IPS-18c (cell line): Measurements from ENCODE around the gene PTPRD.

Experiments used
- H3K4me3 ChIP-seq: 2 replicates; pipeline ENCODE4 v1.7.0; 2013; ENCODE audit warnings: low read depth, mild to moderate bottlenecking, low read length, moderate library complexity; ENCODE audit not compliant: insufficient read depth
- H3K9me3 ChIP-seq: one replicate; pipeline ENCODE4 v1.6.1; 2013; ENCODE audit warnings: mild to moderate bottlenecking, low read length, moderate library complexity; ENCODE audit not compliant: control insufficient read depth, insufficient read depth

The PTPRD gene

DNA sequence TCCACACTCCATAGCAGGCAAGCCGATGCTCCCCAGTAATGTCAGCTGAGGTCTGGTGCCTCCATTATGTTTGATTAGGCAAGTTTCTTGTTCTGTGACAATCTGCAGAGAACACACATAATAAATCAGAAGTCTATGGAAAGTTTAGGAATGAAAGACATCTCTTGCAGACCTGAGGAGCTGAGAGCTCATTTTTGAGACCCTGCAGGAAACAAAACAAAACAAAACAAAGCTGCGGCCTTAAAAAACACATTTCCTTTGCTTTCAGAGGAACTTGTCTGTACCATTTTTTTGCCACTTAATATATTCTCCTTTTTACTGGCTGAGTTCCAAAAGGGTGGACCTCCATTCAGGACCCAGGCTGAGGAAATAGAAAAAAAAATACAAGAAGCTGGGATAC lies 2332.0 kb downstream of the PTPRD start:
- H3K9me3 ChIP-seq = no peaks in the 10 kb centered on the region
- H3K4me3 ChIP-seq = no peak overlapping the region

DNA sequence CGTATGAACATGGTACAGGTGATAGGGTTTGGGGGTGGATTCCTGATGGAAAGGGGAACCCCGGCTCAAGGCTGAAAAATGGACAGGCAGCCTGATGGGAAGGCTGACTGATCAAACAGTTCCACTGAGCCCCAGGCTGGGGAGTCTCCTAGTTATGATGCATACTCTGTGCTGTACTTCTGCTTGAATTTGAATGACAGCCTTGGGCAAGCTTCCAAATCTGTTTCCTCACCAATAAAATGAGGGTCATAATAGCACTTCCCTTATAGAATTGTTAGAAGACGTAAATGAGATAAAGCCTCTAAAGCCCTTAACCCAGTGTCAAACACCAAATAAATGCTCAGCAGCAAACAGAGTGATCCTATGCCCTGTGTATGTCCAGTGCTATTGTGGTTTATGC lies 2334.8 kb downstream of the PTPRD start:
- peaks cover 2% of the 10 kb centered on the region for H3K9me3 ChIP-seq
- no peak overlapping the region for H3K4me3 ChIP-seq

DNA sequence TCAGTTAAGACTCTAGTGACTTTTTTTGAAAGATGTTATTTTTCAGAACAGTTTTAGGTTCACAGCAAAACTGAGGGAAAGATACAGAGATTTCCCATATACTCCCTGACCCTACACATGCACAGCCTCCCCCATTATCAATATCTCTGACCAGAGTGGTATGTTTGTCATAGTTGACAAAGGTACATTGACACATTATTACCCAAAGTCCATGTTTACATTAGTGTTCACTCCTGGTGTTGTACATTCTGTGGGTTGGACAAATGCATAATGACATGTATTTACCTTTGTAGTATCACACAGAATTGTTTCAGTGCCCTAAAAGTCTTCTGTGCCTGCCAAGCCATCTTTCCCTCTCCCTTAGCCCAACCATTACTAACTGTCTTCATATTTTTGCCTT lies 2342.6 kb downstream of the PTPRD start:
- Histone ChIP-seq H3K9me3 (peaks cover 2% of the 10 kb centered on the region), H3K4me3 (no peak overlapping the region)

DNA sequence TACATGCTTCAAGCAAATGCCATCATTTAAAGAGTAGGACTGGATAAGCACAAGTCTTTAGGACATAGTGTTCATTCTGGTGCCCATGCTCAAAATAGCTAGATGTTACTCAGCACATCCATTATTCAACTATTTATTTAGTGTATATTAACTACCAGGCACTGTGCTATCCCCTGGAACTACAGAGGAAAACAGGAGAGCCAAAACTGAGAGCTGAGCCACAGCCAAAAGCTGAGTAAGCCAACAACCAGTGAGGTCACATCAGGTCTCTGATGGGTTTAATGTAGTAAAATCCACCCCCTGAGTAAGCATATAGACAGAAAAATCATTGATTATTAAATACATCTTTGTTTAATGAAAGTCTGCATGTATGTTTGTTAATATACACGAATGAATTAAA lies 2343.9 kb downstream of the PTPRD start:
- Histone ChIP-seq H3K4me3 (no peak overlapping the region), H3K9me3 (no peaks in the 10 kb centered on the region)

GRCh38 chr9:8268216-8268878 lies 2344.5 kb downstream of the PTPRD start:
- no peaks in the 10 kb centered on the region for H3K9me3 ChIP-seq

DNA sequence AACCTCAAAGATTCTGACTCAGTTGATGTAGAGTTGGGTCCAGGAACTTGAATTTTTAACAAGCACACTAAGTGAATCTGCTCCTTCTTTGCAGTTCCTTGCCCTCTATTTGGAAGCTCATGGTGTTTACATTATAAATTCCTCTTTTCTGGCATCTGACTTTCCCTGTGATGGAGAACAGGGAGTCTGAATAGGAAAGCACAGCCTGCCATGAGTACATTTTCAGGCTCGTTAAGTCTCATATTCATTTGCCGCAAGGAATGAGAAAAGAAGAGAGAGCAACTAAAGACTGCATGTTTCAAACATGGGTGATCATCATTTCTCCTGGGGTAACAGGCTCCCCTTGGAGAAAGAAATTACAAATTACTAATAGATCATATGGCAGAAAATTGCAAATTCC lies 2345.2 kb downstream of the PTPRD start:
- no peaks in the 10 kb centered on the region for H3K9me3 ChIP-seq
- no peak overlapping the region for H3K4me3 ChIP-seq

More at GRCh38 chr9:8268216-8268878, 2344.5 kb downstream of the PTPRD start:
- H3K4me3 ChIP-seq = no peak overlapping the region

DNA sequence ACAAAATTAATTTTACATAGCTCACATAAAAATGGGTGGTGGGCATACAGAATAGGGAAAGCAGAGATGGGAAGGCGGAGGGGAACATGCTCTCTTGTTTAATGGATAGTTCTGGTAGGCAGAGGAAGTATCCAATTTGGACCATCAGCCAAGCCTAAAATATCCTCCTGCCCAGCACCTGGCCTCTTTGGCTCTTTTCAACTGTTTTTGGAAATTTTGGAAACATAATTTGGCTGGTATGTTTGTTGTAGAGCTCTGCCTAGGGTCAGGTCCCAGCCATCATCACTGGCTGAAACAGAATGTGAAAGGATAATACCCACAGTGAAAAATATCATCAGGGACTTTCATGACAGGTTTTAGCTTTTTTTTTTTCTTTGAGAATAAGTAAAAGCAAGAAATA lies 2345.9 kb downstream of the PTPRD start:
- Histone ChIP-seq H3K9me3 (no peaks in the 10 kb centered on the region), H3K4me3 (no peak overlapping the region)

- Histone ChIP-seq H3K9me3 (no peaks in the 10 kb centered on the region), H3K4me3 (no peak overlapping the region)
These were observed 2347.5 kb downstream of the PTPRD start for GRCh38 chr9:8265281-8265680.
